ENCODE data around the gene CXCL1.

CXCL1 gene

GRCh38 chr4:73870768-73871167 is 1.6 kb downstream of the CXCL1 start:
- CTCF ChIA-PET, result no interaction called here
- TF ChIP-seq CTCF (IDR thresholded peaks at IDR 0.05; ENCODE audit: insufficient read depth, low read length, missing control alignments), result no peak
- POLR2A ChIA-PET, result no interaction called here
- DNase-seq (ENCODE audit: low read depth, low spot score), result no peak
- H3K4me3 ChIP-seq (ENCODE audit: low read depth, low read length), result no peak overlapping the region

GRCh38 chr4:73871511-73872310 is 2.5 kb downstream of the CXCL1 start:
- POLR2A ChIA-PET, result no interaction called here
- DNase-seq (ENCODE audit: low read depth, low spot score), result no peak
- TF ChIP-seq CTCF (IDR thresholded peaks at IDR 0.05; ENCODE audit: insufficient read depth, low read length, missing control alignments), result no peak
- CTCF ChIA-PET, result interaction anchor here (1.0 to 1.5 kb wide), 2 partner anchors 20 to 144 kb away, joined by 3 to 4 read pairs; no protein-coding TSS in a partner anchor
- no peak overlapping the region for H3K4me3 ChIP-seq (ENCODE audit: low read depth, low read length)

GRCh38 chr4:73872316-73873108 is 3.3 kb downstream of the CXCL1 start:
- no peak overlapping the region for H3K4me3 ChIP-seq (ENCODE audit: low read depth, low read length)
- CTCF ChIA-PET, result interaction anchor here (1.0 to 1.5 kb wide), 2 partner anchors 21 to 145 kb away, joined by 3 to 4 read pairs; no protein-coding TSS in a partner anchor
- TF ChIP-seq CTCF (IDR thresholded peaks at IDR 0.05; ENCODE audit: insufficient read depth, low read length, missing control alignments), result no peak
- POLR2A ChIA-PET, result no interaction called here
- no peak for DNase-seq (ENCODE audit: low read depth, low spot score)

GRCh38 chr4:73874386-73874785 is 5.2 kb downstream of the CXCL1 start:
- DNase-seq (ENCODE audit: low read depth, low spot score), result no peak
- CTCF ChIA-PET, result interaction anchor here (1.1 kb wide), 1 partner anchor 10 kb away, joined by 3 read pairs; no protein-coding TSS in a partner anchor
- no peak overlapping the region for H3K4me3 ChIP-seq (ENCODE audit: low read depth, low read length)
- POLR2A ChIA-PET, result no interaction called here
- no peak for TF ChIP-seq CTCF (IDR thresholded peaks at IDR 0.05; ENCODE audit: insufficient read depth, low read length, missing control alignments)

GRCh38 chr4:73875401-73875800 is 6.2 kb downstream of the CXCL1 start:
- no peak for TF ChIP-seq CTCF (IDR thresholded peaks at IDR 0.05; ENCODE audit: insufficient read depth, low read length, missing control alignments)
- ChIA-PET POLR2A (no interaction called here), CTCF (interaction anchor here (1.0 kb wide), 1 partner anchor 13 kb away, joined by 3 read pairs; no protein-coding TSS in a partner anchor)
- H3K4me3 ChIP-seq (ENCODE audit: low read depth, low read length), result no peak overlapping the region
- DNase-seq (ENCODE audit: low read depth, low spot score), result no peak

- no peak for TF ChIP-seq CTCF (IDR thresholded peaks at IDR 0.05; ENCODE audit: insufficient read depth, low read length, missing control alignments)
- CTCF ChIA-PET, result interaction anchor here (1.0 kb wide), 1 partner anchor 19 kb away, joined by 3 read pairs; no protein-coding TSS in a partner anchor
- H3K4me3 ChIP-seq (ENCODE audit: low read depth, low read length), result no peak overlapping the region
- no peak for DNase-seq (ENCODE audit: low read depth, low spot score)
- POLR2A ChIA-PET, result interaction anchor here (0.7 kb wide), 1 partner anchor 173 kb away, joined by 3 read pairs; no protein-coding TSS in a partner anchor
These were observed 14.1 kb downstream of the CXCL1 start for GRCh38 chr4:73883306-73883705.
